Measurements from ENCODE around the gene DIS3L. TPM values are rescaled to one million over a fixed set of nuclear protein-coding genes. Genes with fewer than 3 reads are reported as not detected.

Gene DIS3L
- total and polyA plus RNA-seq, 2 of the 13 experiments (the other 11 are each of a cell fraction or from before 2014, with no cell fraction given) = 21.0 to 50.5 TPM

- TF ChIP-seq, protein P1, sequence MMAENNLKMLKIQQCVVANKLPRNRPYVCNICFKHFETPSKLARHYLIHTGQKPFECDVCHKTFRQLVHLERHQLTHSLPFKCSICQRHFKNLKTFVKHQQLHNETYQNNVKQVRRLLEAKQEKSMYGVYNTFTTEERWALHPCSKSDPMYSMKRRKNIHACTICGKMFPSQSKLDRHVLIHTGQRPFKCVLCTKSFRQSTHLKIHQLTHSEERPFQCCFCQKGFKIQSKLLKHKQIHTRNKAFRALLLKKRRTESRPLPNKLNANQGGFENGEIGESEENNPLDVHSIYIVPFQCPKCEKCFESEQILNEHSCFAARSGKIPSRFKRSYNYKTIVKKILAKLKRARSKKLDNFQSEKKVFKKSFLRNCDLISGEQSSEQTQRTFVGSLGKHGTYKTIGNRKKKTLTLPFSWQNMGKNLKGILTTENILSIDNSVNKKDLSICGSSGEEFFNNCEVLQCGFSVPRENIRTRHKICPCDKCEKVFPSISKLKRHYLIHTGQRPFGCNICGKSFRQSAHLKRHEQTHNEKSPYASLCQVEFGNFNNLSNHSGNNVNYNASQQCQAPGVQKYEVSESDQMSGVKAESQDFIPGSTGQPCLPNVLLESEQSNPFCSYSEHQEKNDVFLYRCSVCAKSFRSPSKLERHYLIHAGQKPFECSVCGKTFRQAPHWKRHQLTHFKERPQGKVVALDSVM (CRISPR knock-in tag; IDR thresholded peaks at IDR 0.05) = no peak; the same call in 1 of the 2 replicates
- TF ChIP-seq IKZF4 (CRISPR knock-in tag; IDR thresholded peaks at IDR 0.05; ENCODE audit: borderline replicate concordance, low read depth, not compliant biosample characterization) (peak; percentile 90), TOPORS (CRISPR knock-in tag; IDR thresholded peaks at IDR 0.05) (no peak), ZNF432 (CRISPR knock-in tag; IDR thresholded peaks at IDR 0.05; ENCODE audit: borderline replicate concordance) (no peak), TBP (CRISPR knock-in tag; IDR thresholded peaks at IDR 0.05) (no peak), IRF2 (CRISPR knock-in tag; IDR thresholded peaks at IDR 0.05) (no peak), SKI (IDR thresholded peaks at IDR 0.05; ENCODE audit: partially characterized antibody) (peak; percentile 45), ZNF20 (CRISPR knock-in tag; IDR thresholded peaks at IDR 0.05) (no peak), NFIC (IDR thresholded peaks at IDR 0.05; ENCODE audit: low read length) (no peak), SP5 (CRISPR knock-in tag; IDR thresholded peaks at IDR 0.05; ENCODE audit: borderline replicate concordance, low read depth) (peak; percentile 8; the same call in 1 of the 2 replicates), MNT (IDR thresholded peaks at IDR 0.05) (no peak)
- TF ChIP-seq, protein P2, sequence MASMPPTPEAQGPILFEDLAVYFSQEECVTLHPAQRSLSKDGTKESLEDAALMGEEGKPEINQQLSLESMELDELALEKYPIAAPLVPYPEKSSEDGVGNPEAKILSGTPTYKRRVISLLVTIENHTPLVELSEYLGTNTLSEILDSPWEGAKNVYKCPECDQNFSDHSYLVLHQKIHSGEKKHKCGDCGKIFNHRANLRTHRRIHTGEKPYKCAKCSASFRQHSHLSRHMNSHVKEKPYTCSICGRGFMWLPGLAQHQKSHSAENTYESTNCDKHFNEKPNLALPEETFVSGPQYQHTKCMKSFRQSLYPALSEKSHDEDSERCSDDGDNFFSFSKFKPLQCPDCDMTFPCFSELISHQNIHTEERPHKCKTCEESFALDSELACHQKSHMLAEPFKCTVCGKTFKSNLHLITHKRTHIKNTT (CRISPR knock-in tag; IDR thresholded peaks at IDR 0.05) = no peak
- TF ChIP-seq, protein P3, sequence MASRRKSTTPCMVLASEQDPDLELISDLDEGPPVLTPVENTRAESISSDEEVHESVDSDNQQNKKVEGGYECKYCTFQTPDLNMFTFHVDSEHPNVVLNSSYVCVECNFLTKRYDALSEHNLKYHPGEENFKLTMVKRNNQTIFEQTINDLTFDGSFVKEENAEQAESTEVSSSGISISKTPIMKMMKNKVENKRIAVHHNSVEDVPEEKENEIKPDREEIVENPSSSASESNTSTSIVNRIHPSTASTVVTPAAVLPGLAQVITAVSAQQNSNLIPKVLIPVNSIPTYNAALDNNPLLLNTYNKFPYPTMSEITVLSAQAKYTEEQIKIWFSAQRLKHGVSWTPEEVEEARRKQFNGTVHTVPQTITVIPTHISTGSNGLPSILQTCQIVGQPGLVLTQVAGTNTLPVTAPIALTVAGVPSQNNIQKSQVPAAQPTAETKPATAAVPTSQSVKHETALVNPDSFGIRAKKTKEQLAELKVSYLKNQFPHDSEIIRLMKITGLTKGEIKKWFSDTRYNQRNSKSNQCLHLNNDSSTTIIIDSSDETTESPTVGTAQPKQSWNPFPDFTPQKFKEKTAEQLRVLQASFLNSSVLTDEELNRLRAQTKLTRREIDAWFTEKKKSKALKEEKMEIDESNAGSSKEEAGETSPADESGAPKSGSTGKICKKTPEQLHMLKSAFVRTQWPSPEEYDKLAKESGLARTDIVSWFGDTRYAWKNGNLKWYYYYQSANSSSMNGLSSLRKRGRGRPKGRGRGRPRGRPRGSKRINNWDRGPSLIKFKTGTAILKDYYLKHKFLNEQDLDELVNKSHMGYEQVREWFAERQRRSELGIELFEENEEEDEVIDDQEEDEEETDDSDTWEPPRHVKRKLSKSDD (CRISPR knock-in tag; IDR thresholded peaks at IDR 0.05; ENCODE audit: low read depth) = peak; percentile 61; the same call in 1 of the 2 replicates
- TF ChIP-seq, protein P4, sequence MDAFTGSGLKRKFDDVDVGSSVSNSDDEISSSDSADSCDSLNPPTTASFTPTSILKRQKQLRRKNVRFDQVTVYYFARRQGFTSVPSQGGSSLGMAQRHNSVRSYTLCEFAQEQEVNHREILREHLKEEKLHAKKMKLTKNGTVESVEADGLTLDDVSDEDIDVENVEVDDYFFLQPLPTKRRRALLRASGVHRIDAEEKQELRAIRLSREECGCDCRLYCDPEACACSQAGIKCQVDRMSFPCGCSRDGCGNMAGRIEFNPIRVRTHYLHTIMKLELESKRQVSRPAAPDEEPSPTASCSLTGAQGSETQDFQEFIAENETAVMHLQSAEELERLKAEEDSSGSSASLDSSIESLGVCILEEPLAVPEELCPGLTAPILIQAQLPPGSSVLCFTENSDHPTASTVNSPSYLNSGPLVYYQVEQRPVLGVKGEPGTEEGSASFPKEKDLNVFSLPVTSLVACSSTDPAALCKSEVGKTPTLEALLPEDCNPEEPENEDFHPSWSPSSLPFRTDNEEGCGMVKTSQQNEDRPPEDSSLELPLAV (CRISPR knock-in tag; conservative IDR thresholded peaks at IDR 0.05; ENCODE audit: low read depth) = 0 out of 2 replicates have a peak, but pooled peaks have one; percentile 11
- TF ChIP-seq, protein P5, sequence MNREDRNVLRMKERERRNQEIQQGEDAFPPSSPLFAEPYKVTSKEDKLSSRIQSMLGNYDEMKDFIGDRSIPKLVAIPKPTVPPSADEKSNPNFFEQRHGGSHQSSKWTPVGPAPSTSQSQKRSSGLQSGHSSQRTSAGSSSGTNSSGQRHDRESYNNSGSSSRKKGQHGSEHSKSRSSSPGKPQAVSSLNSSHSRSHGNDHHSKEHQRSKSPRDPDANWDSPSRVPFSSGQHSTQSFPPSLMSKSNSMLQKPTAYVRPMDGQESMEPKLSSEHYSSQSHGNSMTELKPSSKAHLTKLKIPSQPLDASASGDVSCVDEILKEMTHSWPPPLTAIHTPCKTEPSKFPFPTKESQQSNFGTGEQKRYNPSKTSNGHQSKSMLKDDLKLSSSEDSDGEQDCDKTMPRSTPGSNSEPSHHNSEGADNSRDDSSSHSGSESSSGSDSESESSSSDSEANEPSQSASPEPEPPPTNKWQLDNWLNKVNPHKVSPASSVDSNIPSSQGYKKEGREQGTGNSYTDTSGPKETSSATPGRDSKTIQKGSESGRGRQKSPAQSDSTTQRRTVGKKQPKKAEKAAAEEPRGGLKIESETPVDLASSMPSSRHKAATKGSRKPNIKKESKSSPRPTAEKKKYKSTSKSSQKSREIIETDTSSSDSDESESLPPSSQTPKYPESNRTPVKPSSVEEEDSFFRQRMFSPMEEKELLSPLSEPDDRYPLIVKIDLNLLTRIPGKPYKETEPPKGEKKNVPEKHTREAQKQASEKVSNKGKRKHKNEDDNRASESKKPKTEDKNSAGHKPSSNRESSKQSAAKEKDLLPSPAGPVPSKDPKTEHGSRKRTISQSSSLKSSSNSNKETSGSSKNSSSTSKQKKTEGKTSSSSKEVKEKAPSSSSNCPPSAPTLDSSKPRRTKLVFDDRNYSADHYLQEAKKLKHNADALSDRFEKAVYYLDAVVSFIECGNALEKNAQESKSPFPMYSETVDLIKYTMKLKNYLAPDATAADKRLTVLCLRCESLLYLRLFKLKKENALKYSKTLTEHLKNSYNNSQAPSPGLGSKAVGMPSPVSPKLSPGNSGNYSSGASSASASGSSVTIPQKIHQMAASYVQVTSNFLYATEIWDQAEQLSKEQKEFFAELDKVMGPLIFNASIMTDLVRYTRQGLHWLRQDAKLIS (CRISPR knock-in tag; IDR thresholded peaks at IDR 0.05) = no peak
Measured at GRCh38 chr15:66293419-66294156, at the start of gene DIS3L (continued).

All from HepG2 (cell line).